HepG2 (cell line): ENCODE results near the gene HS2ST1. TPM values are rescaled to one million over a fixed set of nuclear protein-coding genes. Genes with fewer than 3 reads are reported as not detected.
"Not testable (repeated sequence)": the region's sequence is repeated elsewhere in the genome, so short reads cannot be mapped to it uniquely, and the experiment has no call there.

Experiments used
- ATAC-seq: fragments of 200-7000 bp; cut with Tn5 transposase; 3 replicates; pipeline ENCODE4 v1.9.1; 2020; ENCODE audit warnings: mild to moderate bottlenecking, moderate library complexity
- BruUV-seq: library from RNA; stranded (reverse); fragments of 400-500 nt; replicated peaks from 2 replicates; lab custom pipeline; 2021; lab: Mats Ljungman, UMichigan
- CTCF ChIA-PET: fragments of 300-600 bp; formaldehyde crosslinking; extraction: SDS; loops from one replicate; lab custom pipeline; 2021; ENCODE audit warnings: low total read pairs, inconsistent platforms, low intra/inter-chr PET ratio; lab: Yijun Ruan, JAX
- POLR2A ChIA-PET: fragments of 350-600 bp; sonication (Branson Sonifier 250); formaldehyde crosslinking; loops from one replicate; lab custom pipeline; 2020; ENCODE audit warnings: antibody characterized with exemption, inconsistent platforms; lab: Yijun Ruan, JAX
- DNase-seq: peaks from one replicate; pipeline ENCODE4 v3.0.0-alpha.2; 2015; ENCODE audit warnings: low spot score
- FAIRE-seq: peaks from 3 replicates; lab custom pipeline; 2011; peaks lifted over from hg19 to GRCh38; lab: Jason Lieb, UNC
- H2AFZ ChIP-seq: one replicate; pipeline ENCODE4 v1.6.1; 2011; ENCODE audit warnings: low read length, inconsistent platforms
- H3K27ac ChIP-seq: fragments of 300-600 bp; 3 replicates; pipeline ENCODE4 v1.8.0; 2011; ENCODE audit warnings: mixed run types, mild to moderate bottlenecking, mixed read lengths, low read length, inconsistent platforms; ENCODE audit not compliant: insufficient read depth; ENCODE audit errors: extremely low read length
- H3K27me3 ChIP-seq, 2 experiments: fragments of 200-600 bp in 1 of 2; 2 replicates in 1 of 2; 3 replicates in 1 of 2; pipeline versions ENCODE4 v1.6.0 to v1.8.0; 2011; ENCODE audit warnings: low read length in 2 of 2, mild to moderate bottlenecking in 2 of 2, moderate library complexity in 2 of 2, inconsistent platforms in 1 of 2; ENCODE audit not compliant: insufficient read depth in 2 of 2, control insufficient read depth in 1 of 2
- H3K36me3 ChIP-seq, 2 experiments: fragments of 200-600 bp in 1 of 2; replicated peaks in 1 of 2; 2 replicates in 1 of 2; 3 replicates in 1 of 2; pipeline versions ENCODE4 v1.5.1 to v1.8.0; 2011; ENCODE audit warnings: low read length in 2 of 2, inconsistent platforms in 1 of 2; ENCODE audit not compliant: insufficient read depth in 2 of 2, control insufficient read depth in 1 of 2
- H3K4me1 ChIP-seq: 2 replicates; pipeline ENCODE4 v1.5.1; 2012; ENCODE audit warnings: low read length, inconsistent platforms; ENCODE audit not compliant: insufficient read depth
- H3K4me2 ChIP-seq: 2 replicates; pipeline ENCODE4 v1.6.0; 2011; ENCODE audit warnings: low read depth, low read length, inconsistent platforms
- H3K4me3 ChIP-seq, 3 experiments: fragments of 200-600 bp in 1 of 3; sonication (generic), shearing (Covaris generic) in 1 of 3; replicated peaks in 1 of 3; 2 replicates each; pipeline ENCODE4 v1.5.1; 2011 to 2016; ENCODE audit warnings: low read length in 3 of 3, inconsistent platforms in 2 of 3, low read depth in 2 of 3, mild to moderate bottlenecking in 2 of 3, control low read depth in 1 of 3, mixed read lengths in 1 of 3; ENCODE audit not compliant: insufficient read depth in 1 of 3
- H3K79me2 ChIP-seq: one replicate; pipeline ENCODE4 v1.6.1; 2011; ENCODE audit warnings: low read length, inconsistent platforms; ENCODE audit not compliant: insufficient read depth
- H3K9ac ChIP-seq: 2 replicates; pipeline ENCODE4 v1.6.0; 2011; ENCODE audit warnings: mild to moderate bottlenecking, low read depth, low read length, inconsistent platforms; ENCODE audit not compliant: insufficient read depth
- H3K9me3 ChIP-seq: 2 replicates; pipeline ENCODE4 v1.5.1; 2012; ENCODE audit warnings: mild to moderate bottlenecking, low read length
- H4K20me1 ChIP-seq: 2 replicates; pipeline ENCODE4 v1.6.0; 2011; ENCODE audit warnings: inconsistent platforms, mild to moderate bottlenecking, low read length, moderate library complexity; ENCODE audit not compliant: insufficient read depth
- BORCS8-MEF2B ChIP-seq: sonication (generic); formaldehyde crosslinking; IDR thresholded peaks from 2 replicates; pipeline ENCODE4 v1.8.0; 2022; ENCODE audit warnings: mild to moderate bottlenecking, missing genetic modification reagents
- CHD2 ChIP-seq: IDR thresholded peaks from 2 replicates; pipeline ENCODE4 v1.6.1; 2011; ENCODE audit warnings: low read depth, low read length, improper control_type of control experiment
- FIP1L1 ChIP-seq: fragments of 200-400 bp; formaldehyde crosslinking; IDR thresholded peaks from 2 replicates; pipeline ENCODE4 v1.6.1; 2018; ENCODE audit warnings: low read depth, mild to moderate bottlenecking, low read length, moderate library complexity, borderline replicate concordance; ENCODE audit not compliant: insufficient read depth
- GATA4 ChIP-seq: sonication (generic); IDR thresholded peaks from 2 replicates; pipeline ENCODE4 v1.6.1; 2016; ENCODE audit warnings: antibody characterized with exemption, low read depth, borderline replicate concordance
- HDAC6 ChIP-seq: fragments of 200-600 bp; sonication (generic); IDR thresholded peaks from 2 replicates; pipeline ENCODE4 v1.7.0; 2017; ENCODE audit warnings: mild to moderate bottlenecking, antibody characterized with exemption, low read length, low read depth
- MATR3 ChIP-seq: sonication (generic); formaldehyde crosslinking; IDR thresholded peaks from 2 replicates; pipeline ENCODE4 v1.4.0; 2020; ENCODE audit warnings: missing genetic modification reagents
- RBFOX2 ChIP-seq: fragments of 200-400 bp; formaldehyde crosslinking; IDR thresholded peaks from 2 replicates; pipeline ENCODE4 v1.6.1; 2017; ENCODE audit warnings: low read depth, mild to moderate bottlenecking, low read length
- SIX4 ChIP-seq: sonication (generic); formaldehyde crosslinking; IDR thresholded peaks from 2 replicates; pipeline ENCODE4 v1.4.0; 2020; ENCODE audit warnings: missing genetic modification reagents
- SMAD3 ChIP-seq: sonication (generic); formaldehyde crosslinking; IDR thresholded peaks from 2 replicates; pipeline ENCODE4 v1.4.0; 2020; ENCODE audit warnings: missing genetic modification reagents
- SOX6 ChIP-seq, 2 experiments: fragments of 450-650 bp in 1 of 2; sonication (generic) in 1 of 2; formaldehyde crosslinking in 1 of 2; IDR thresholded peaks; 2 replicates each; pipeline versions ENCODE4 v1.4.0 to v1.6.1; 2017 to 2020; ENCODE audit warnings: antibody characterized with exemption in 1 of 2, mild to moderate bottlenecking in 1 of 2, missing genetic modification reagents in 1 of 2
- TAF1 ChIP-seq: sonication (generic); formaldehyde crosslinking; IDR thresholded peaks from 2 replicates; pipeline ENCODE4 v1.4.0; 2020; ENCODE audit warnings: missing genetic modification reagents
- ZNF17 ChIP-seq: sonication (generic); formaldehyde crosslinking; IDR thresholded peaks from 2 replicates; pipeline ENCODE4 v1.5.0; 2020; ENCODE audit warnings: mild to moderate bottlenecking, missing genetic modification reagents
- ZNF678 ChIP-seq: sonication (generic); formaldehyde crosslinking; IDR thresholded peaks from 2 replicates; pipeline ENCODE4 v1.4.0; 2020; ENCODE audit warnings: mild to moderate bottlenecking, missing genetic modification reagents
- WGBS: methylation state at CpG from one replicate; pipeline ENCODE4 v1.1.6; 2017; ENCODE audit warnings: low lambda C conversion rate; 5-methylcytosine and 5-hydroxymethylcytosine counted together
- in situ Hi-C: cut with HindIII; loops from 2 replicates; pipeline ENCODE4 v1.10.0; 2017; ENCODE audit warnings: low pct_unique_long_range_greater_than_20kb; ENCODE audit not compliant: extremely low pct_ligation_motif_present
- intact Hi-C: fragments of 100-400 bp; cut with micrococcal nuclease; formaldehyde crosslinking; loops from one replicate; pipeline ENCODE4 v1.10.0; 2022; ENCODE audit not compliant: unreplicated experiment
- polyA plus RNA-seq, 8 experiments: library from polyadenylated mRNA; depleted of rRNA in 3 of 8; stranded (reverse) in 7 of 8; unstranded in 1 of 8; fragments of >200 nt; fragmentation: Illumina TruSeq in 4 of 8; extraction: Trizol in 4 of 8; gene quantifications; 2 replicates each; pipeline versions ENCODE4 v1.2.1 to v1.2.3, GENCODE V29; 2011 to 2016; ENCODE audit warnings: low read depth in 4 of 8, missing spikeins in 1 of 8, mixed read lengths in 1 of 8; ENCODE audit not compliant: insufficient read depth in 1 of 8
- total RNA-seq, 5 experiments: library from RNA; depleted of rRNA; stranded (reverse); fragments of >200 nt; fragmentation: Illumina TruSeq; extraction: Trizol; gene quantifications; 2 replicates each; pipeline ENCODE4 v1.2.3, GENCODE V29; 2016; ENCODE audit warnings: low read depth in 1 of 5
- TF ChIP-seq, protein P1 (sequence below): sonication (generic); formaldehyde crosslinking; IDR thresholded peaks from 2 replicates; pipeline ENCODE4 v1.9.0; 2021; ENCODE audit warnings: mild to moderate bottlenecking, missing genetic modification reagents
- TF ChIP-seq, protein P2 (sequence below): sonication (generic); formaldehyde crosslinking; IDR thresholded peaks from 2 replicates; pipeline ENCODE4 v1.8.0; 2022; ENCODE audit warnings: missing genetic modification reagents, low read depth, mild to moderate bottlenecking, borderline replicate concordance
- TF ChIP-seq, protein P3 (sequence below): sonication (generic); formaldehyde crosslinking; IDR thresholded peaks from 2 replicates; pipeline ENCODE4 v1.5.0; 2020; ENCODE audit warnings: mild to moderate bottlenecking, missing genetic modification reagents, borderline replicate concordance

HS2ST1 gene
- total and polyA plus RNA-seq, 2 of the 13 experiments (the other 11 are each of a cell fraction or from before 2014, with no cell fraction given) = 22.1 to 58.7 TPM

DNA sequence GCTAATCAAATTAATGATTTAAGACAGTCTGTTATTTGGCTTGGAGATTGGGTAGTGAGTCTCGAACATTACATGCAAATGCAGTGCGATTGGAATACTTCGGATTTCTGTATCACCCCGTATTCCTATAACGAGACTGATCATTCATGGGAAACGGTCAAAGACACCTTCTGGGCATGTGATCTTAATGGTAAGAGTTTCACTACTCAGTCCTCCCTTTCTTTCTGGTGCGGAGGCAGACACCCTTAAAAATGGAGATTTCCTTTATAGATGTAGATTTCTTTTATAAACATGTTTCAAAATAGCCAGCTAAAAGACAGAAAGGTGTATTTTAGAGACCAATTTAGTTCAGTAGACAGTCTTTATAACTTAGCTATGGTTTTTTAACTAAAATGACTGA lies 74.4 kb downstream of the HS2ST1 start (continued):
- TF ChIP-seq, protein P1, sequence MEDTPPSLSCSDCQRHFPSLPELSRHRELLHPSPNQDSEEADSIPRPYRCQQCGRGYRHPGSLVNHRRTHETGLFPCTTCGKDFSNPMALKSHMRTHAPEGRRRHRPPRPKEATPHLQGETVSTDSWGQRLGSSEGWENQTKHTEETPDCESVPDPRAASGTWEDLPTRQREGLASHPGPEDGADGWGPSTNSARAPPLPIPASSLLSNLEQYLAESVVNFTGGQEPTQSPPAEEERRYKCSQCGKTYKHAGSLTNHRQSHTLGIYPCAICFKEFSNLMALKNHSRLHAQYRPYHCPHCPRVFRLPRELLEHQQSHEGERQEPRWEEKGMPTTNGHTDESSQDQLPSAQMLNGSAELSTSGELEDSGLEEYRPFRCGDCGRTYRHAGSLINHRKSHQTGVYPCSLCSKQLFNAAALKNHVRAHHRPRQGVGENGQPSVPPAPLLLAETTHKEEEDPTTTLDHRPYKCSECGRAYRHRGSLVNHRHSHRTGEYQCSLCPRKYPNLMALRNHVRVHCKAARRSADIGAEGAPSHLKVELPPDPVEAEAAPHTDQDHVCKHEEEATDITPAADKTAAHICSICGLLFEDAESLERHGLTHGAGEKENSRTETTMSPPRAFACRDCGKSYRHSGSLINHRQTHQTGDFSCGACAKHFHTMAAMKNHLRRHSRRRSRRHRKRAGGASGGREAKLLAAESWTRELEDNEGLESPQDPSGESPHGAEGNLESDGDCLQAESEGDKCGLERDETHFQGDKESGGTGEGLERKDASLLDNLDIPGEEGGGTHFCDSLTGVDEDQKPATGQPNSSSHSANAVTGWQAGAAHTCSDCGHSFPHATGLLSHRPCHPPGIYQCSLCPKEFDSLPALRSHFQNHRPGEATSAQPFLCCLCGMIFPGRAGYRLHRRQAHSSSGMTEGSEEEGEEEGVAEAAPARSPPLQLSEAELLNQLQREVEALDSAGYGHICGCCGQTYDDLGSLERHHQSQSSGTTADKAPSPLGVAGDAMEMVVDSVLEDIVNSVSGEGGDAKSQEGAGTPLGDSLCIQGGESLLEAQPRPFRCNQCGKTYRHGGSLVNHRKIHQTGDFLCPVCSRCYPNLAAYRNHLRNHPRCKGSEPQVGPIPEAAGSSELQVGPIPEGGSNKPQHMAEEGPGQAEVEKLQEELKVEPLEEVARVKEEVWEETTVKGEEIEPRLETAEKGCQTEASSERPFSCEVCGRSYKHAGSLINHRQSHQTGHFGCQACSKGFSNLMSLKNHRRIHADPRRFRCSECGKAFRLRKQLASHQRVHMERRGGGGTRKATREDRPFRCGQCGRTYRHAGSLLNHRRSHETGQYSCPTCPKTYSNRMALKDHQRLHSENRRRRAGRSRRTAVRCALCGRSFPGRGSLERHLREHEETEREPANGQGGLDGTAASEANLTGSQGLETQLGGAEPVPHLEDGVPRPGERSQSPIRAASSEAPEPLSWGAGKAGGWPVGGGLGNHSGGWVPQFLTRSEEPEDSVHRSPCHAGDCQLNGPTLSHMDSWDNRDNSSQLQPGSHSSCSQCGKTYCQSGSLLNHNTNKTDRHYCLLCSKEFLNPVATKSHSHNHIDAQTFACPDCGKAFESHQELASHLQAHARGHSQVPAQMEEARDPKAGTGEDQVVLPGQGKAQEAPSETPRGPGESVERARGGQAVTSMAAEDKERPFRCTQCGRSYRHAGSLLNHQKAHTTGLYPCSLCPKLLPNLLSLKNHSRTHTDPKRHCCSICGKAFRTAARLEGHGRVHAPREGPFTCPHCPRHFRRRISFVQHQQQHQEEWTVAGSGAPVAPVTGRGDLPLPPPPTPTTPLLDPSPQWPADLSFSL (CRISPR knock-in tag) = no peak
- TF ChIP-seq HDAC6 (no peak), BORCS8-MEF2B (CRISPR knock-in tag) (no peak), CHD2 (no peak), TAF1 (CRISPR knock-in tag) (no peak), FIP1L1 (no peak), SMAD3 (CRISPR knock-in tag) (no peak), RBFOX2 (no peak), MATR3 (CRISPR knock-in tag) (no peak), ZNF678 (no peak), GATA4 (no peak), ZNF17 (no peak), SOX6 (IDR thresholded peaks at IDR 0.05) (no peak), SOX6 (CRISPR knock-in tag; IDR thresholded peaks at IDR 0.05) (no peak), SIX4 (CRISPR knock-in tag) (no peak)
- TF ChIP-seq, protein P2, sequence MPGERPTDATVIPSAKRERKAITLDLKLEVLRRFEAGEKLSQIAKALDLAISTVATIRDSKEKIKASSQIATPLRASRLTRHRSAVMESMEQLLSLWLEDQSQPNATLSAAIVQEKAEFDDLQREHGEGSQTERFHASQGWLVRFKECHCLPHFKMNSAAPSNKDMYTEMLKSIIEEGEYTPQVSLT (CRISPR knock-in tag) = no peak
- TF ChIP-seq, protein P3, sequence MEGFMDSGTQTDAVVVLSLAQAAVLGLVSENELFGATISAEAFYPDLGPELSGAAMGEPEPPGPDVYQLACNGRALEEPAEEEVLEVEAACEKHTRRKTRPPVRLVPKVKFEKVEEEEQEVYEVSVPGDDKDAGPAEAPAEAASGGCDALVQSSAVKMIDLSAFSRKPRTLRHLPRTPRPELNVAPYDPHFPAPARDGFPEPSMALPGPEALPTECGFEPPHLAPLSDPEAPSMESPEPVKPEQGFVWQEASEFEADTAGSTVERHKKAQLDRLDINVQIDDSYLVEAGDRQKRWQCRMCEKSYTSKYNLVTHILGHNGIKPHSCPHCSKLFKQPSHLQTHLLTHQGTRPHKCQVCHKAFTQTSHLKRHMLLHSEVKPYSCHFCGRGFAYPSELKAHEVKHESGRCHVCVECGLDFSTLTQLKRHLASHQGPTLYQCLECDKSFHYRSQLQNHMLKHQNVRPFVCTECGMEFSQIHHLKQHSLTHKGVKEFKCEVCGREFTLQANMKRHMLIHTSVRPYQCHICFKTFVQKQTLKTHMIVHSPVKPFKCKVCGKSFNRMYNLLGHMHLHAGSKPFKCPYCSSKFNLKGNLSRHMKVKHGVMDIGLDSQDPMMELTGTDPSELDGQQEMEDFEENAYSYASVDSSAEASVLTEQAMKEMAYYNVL (CRISPR knock-in tag) = no peak

DNA sequence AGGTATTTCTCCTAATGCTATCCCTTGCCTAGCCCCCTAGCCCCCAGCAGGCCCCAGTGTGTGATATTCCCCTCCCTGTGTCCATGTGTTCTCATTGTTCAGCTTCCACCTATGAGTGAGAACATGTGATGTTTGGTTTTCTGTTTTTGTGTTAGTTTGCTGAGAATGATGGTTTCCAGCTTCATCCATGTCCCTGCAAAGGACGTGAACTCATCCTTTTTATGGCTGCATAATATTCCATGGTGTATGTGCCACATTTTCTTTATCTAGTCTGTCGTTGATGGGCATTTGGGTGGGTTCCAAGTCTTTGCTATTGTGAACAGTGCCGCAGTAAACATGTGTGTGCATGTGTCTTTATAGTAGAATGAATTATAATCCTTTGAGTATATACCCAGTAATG lies 75.3 kb downstream of the HS2ST1 start:
- ATAC-seq, H3K9me3 ChIP-seq, in situ Hi-C loops, H3K4me2 ChIP-seq, H3K27me3 ChIP-seq, H4K20me1 ChIP-seq, H3K4me3 ChIP-seq, CTCF ChIA-PET, H2AFZ ChIP-seq, FAIRE-seq, POLR2A ChIA-PET, H3K36me3 ChIP-seq, DNase-seq, H3K9ac ChIP-seq, BruUV-seq, H3K27ac ChIP-seq: not testable (repeated sequence)
- 89% methylated on average over 3 of the region's 3 CpGs for WGBS
- Histone ChIP-seq H3K4me1 (peaks cover 38% of the 10 kb centered on the region), H3K79me2 (peaks cover 17% of the 10 kb centered on the region)
- intact Hi-C loops = loop anchor here (5.0 kb wide), 1 partner anchor 38 kb away; no protein-coding TSS in a partner anchor
